ENCODE data around the gene CYP2C9.
A peak's percentile ranks its signal among the peaks of the same experiment; 100 is the strongest.
"Not testable (repeated sequence)": the region's sequence is repeated elsewhere in the genome, so short reads cannot be mapped to it uniquely, and the experiment has no call there.

The CYP2C9 gene

DNA sequence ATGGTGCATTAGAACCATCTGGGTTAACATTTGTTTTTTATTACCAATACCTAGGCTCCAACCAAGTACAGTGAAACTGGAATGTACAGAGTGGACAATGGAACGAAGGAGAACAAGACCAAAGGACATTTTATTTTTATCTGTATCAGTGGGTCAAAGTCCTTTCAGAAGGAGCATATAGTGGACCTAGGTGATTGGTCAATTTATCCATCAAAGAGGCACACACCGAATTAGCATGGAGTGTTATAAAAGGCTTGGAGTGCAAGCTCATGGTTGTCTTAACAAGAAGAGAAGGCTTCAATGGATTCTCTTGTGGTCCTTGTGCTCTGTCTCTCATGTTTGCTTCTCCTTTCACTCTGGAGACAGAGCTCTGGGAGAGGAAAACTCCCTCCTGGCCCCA lies at the start of gene CYP2C9:
CYP2C9 (plus strand) TSS at position 276 of the 400 bp plus-strand sequence; CDS start at position 301, 25 bp downstream.
- no peak for DNase-seq

DNA sequence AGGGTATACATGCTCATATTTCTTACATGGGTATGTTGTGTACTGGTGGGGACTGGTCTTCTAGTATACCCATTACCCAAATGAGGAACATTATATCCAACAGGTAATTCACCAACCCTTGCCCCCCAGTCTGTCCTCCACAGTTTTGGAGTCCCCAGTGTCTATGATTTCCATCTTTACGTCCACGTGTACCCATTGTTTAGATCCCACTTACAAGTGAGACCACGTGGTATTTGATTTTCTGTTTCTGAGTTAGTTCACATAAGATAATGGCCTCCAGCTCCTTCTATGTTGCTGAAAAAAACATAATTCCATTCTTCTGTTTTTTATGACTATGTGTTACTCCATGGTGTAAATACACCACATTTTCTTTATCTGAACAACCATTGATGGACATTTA lies 49.3 kb upstream of the CYP2C9 start:
- DNase-seq, result no peak

DNA sequence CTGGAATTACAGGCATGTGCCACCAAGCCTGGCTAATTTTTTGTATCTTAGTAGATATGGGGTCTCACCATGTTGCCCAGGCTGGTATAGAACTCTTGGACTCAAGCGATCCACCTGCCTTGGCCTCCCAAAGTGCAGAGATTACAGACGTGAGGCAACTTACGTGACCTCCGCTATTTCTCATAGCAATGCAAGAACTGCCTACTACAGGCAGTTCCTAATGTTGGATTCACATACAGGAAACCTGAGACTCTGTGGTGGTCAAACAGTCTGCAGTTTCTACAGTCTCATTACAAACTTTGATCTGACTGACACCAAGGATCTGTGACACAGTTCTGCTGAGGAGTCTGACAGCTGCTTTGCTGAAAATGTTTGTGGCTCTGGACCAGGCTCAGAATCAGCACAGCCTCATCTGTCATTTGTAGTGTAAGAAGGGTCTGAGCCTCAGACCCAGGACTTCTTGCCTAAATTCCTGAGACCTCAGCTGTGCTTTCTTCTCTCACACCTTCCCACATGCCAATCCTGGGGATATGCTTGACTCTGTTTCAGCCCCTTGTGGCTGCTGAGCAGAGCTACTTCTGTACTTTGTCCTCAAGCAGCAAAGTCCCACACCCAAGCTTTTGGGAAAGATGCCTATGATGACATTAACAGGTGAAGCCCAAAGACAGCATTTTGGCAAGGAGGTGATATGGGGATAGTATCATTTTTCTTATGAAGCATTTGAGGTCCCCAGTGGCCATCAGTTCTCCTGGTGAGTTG lies 48.0 kb upstream of the CYP2C9 start:
- DNase-seq, result no peak

DNA sequence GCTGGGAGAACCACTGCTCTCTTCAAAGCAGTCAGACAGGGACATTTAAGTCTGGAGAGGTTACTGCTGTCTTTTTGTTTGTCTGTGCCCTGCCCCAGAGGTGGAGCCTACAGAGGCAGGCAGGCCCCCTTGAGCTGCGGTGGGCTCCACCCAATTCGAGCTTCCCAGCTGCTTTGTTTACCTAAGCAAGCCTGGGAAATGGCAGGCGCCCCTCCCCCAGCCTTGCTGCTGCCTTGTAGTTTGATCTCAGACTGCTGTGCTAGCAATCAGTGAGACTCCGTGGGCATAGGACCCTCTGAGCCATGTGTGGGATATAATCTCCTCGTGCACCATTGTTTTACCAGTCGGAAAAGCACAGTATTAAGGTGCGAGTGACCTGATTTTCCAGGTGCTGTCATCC lies 40.0 kb upstream of the CYP2C9 start:
- not testable (repeated sequence) for DNase-seq

DNA sequence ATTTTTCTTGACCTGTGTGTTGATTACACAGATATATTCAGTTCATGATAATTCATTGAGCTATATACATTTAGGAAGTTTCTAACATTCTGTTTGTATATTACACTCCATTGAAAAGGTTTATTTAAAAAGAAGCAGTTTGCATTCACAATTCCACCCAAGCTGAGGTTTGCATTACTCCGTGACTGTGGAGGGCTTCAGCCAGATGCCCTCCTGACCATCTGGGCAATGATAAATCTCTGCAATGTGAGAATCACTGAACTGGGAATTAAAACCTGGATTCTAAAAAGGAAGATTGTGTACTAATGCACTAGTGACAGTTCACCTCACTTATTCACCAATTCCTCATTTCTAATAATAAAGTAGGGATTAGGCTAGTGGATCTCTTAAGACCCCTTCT lies 36.4 kb upstream of the CYP2C9 start:
- DNase-seq, result no peak

DNA sequence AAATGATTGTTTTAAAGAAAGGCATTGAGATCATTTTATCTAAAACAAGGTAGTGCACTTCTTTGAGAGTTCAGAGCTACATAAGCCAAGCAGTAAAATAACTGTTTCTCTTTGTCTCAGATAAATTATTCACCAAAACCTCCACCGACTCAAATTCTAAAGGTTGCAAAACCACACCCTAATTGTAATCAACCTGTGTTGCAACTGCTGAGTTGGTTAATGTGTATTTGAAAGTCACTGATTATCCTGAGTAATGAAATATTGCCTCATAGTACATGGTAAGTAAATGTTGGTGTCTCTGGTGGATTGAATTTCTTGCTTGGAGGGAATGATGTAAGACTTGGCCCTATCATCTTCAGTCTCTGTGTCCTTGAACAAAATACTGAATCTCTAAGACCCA lies 35.9 kb upstream of the CYP2C9 start:
- DNase-seq, result no peak

DNA sequence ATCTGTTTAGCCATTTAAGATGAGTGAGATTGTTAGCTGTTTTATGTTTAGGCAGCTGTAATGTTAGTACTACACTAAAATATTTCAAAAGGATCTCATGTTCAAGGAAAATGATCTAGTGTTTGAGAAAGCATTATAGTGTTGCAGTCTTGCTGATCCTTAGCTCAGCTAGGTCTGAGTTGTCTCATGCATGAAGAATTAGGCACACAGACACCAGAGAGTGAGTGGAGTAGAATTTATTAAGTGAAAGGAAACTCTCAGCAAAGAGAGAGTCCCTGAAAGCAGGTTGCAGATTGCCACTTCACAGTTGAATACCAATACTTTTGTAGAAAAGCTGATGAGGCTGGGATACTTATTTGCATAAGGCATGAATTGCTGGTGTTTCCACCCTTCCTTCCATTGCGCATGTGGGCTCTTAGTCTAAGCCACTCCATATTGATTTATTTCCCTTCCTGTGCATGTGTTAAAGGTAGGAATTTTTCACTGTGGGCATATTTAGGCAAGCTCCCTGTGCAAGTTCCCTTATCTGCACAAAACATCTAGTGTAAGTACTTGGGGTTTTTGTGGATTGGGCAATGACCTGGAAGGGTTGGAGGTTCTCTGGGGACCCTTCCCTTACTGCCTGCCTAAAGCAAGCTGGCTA lies 33.8 kb upstream of the CYP2C9 start:
- not testable (repeated sequence) for DNase-seq

DNA sequence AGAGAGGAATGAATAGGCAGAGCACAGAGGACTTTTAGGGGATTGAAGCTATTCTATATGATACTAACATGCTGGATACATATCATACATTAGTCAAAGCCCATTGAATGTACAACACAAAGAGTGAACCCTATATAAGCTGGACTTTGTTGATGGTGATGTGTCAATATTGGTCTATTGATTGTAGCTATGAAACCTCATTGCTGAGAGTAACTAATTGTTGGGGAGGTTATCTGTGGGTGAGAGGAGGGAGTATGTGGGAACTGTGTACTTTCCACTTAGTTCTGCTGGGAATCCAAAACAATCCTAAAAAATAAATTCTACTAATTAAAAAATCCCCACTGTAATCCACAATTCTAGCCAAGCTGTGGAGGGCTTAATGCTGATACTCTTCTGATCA lies 22.0 kb upstream of the CYP2C9 start:
- no peak for DNase-seq

DNA sequence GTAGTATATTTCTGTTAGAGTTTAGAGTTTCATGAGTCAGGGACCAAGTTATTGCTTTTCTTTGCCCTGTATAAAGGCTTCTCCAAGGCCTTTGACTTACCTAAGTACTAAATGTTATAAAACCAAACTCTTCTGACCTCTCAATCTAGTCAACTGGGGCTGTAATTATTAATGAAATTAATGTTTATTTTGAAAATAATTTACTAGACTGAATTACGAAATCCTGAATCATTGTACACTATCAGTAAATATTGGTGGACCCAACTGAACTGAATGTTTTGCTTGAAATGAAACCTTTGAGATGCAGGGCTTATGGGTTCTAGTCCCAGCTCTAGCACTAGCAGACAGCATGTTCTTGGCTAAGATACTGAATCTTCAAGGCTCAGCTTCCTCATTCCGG lies 1.7 kb upstream of the CYP2C9 start:
- no peak for DNase-seq

DNA sequence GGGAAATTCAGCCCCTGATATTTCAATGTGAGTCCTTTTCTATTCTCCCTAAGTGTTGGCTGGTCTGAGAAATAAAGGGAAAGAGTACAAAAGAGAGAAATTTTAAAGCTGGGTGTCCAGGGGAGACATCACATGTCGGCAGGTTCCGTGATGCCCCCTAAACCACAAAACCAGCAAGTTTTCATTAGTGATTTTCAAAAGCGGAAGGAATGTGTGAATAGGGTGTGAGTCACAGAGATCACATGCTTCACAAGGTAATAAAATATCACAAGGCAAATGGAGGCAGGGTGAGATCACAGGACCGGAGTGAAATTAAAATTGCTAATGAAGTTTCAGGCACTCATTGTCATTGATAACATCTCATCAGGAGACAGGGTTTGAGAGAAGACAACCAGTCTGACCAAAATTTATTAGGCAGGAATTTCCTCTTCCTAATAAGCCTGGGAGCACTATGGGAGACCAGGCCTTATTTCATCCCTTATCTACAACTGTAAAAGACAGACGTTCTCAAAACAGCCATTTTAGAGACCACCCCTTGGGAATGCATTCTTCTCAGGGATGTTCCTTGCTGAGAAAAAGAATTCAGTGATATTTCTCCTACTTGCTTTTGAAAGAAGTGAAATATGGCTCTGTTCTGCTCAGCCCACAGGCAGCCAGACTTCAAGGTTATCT lies 5.1 kb downstream of the CYP2C9 start:
- not testable (repeated sequence) for DNase-seq

DNA sequence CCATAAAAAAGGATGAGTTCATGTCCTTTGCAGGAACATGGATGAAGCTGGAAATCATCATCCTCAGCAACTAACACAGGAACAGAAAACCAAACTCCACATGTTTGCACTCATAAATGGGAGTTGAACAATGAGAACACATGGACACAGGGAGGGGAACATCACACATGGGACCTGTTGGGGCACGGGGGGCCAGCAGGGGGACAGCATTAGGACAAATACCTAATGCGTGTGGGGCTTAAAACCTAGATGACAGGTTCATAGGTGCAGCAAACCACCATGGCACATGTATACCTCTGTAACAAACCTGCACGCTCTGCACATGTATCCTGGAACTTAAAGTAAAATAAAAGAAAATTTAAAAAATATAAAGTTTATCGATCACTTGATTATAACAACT lies 7.7 kb downstream of the CYP2C9 start:
- DNase-seq, result not testable (repeated sequence)

DNA sequence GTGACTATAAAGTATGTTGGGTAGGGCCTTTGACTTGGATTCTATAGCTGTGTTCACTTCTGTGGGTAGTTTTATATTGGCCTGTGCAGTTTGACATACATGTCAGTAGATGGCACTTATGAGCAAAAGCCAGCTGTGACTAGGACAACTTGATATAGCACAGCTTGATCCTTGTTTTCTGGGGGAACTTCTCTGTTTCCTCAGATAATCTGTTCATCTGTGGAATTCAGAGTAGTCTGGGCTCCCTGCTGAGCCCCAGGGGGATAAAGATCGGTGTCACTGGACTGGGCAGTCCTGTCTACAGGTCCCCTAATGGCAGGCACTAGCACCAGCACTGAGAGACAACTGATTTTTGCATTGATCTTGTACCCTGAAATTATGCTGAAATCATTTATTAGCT lies 25.4 kb downstream of the CYP2C9 start:
- peak; percentile 5 for DNase-seq

DNA sequence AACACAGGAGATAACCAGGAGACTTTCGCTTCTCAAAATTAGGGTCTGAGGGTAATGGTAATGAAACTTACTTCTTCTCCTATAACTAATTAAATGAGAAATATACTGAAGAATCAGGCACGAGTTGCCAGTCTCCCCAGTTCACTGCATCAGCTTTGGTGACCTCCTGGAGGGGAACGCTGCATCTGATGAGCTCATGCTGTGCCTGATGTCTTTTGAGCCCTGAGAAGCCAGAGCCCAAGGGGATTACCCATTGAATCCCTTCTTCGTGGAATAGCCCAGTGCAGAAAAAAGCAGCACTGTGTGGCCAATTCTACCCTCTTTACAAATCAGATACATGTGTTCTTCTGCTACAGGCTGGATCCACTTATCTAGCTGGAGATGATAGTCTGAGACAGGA lies 45.1 kb downstream of the CYP2C9 start:
- DNase-seq, result no peak

DNA sequence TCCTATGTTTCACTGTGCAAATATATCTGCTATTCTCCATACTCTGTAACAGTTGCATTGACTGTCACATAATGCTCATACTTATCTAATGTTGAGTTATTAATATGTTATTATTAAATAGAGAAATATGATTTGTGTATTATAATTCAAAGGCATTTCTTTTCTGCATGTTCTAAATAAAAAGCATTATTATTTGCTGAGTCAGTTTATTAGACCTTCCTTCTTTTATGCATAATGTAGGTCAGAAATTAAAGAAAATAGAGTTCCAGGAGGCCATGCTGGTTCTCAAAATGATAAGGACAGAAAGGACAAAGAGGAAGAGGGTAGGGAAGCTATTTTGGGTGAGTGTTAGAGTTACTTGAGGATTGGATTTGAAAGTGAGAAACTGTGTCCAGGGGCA lies 50.7 kb downstream of the CYP2C9 start:
- no peak for DNase-seq

DNA sequence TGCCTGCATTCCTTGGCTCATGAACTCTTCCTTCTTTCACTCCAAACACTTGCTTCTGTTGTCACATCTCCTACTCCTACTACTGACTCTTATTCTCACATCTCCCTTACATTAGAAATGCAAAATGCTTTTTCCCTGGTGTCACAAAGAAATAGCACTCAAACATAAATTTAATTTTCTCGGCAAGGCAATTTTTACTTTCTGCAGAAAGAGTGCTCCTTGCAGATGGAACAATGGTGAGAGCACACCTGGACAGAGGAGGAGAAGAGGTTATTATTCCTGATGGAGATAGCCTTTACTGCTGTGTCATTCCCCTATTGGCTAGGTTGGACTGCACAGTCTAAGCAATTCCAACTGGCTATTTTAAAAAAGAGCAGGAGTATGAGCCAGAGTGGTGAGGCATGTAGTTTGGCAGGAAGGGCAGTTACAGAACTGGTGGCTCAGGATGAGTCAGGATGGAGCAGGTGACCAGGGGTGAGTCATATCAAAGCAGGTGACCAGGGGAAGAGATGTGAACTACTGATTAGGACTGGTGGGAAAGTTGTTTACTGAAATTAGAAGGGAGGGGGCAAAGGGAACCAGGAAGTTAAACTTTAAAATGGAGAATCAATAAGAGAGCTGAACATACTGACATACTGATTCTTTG lies 52.9 kb downstream of the CYP2C9 start:
- no peak for DNase-seq

DNA sequence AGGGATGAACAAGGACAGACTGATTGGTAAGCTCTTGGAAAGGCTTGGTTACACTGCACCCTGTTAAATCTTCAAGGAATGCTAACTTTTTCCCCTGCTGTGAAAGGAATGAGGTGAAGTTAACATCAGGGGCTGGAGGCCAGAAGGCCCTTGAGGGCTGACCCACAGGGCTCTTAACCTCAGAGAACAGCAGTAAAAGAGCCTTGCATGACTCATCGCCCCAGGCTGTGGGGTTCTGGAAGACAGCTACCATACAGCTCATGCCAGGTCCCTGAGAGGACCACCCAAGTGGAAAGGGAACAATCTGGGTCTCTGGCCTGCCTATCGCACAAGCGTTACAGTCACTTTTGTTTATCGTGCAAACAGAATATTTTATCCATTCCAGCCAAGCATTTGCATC lies 54.4 kb downstream of the CYP2C9 start:
- DNase-seq, result no peak

DNA sequence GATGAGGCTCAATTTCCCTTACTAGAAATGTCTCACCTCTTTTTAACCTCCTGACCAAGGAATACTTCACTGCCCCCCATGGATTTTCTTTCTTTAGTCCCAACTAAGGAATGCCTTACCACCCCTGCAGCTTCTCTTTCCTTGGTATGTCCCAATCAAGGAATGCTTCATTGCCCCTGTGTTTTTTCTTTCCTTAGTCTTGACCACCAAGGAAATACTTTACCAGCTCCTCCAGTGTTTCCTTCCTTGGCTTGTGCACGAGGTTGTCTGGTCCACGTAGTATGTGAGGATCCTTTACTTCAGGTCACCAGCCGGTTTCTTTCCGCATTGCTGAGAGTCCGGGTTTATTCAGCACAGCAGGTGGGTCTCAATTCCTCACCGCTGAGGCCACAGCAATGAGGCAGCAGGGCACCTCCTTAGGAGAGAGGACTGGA lies 59.3 kb downstream of the CYP2C9 start:
- no peak for DNase-seq

DNA sequence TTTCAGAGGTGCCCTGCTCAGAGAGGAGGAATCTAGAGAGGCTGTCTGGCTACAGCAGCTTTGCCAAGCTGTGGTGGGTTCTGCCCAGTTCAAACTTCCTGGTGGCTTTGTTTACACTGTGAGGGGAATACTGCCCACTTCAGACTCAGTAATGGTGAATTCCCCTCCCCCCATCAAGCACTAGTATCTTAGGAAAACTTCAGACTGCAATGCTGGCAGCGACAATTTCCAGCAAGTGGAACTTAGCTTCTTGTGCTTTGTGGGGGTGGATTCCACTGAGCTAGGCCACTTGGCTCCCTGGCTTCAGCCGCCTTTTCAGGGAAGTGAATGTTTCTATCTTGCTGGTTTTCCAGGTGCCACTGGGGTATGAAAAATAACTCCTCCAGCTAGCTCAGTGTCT lies 88.0 kb downstream of the CYP2C9 start:
- no peak for DNase-seq

DNA sequence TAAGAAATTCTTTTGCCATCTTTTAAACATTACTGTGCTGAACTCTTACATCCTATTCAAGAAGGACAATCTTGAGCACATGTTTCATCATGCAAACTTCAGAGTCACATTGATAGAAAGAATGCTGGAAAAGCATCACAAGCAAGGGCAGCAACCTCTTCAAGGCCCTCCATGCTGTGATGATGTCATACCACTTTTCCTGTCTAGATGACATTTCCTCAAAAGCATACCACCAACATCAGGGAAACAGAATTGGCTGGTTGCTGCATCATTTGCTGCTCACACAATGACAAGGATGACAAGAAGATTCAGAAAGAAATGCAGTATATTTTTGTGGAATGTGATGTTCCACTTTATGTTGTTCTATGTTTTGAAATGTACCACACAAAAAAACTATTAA lies 93.2 kb downstream of the CYP2C9 start:
- DNase-seq, result no peak

DNA sequence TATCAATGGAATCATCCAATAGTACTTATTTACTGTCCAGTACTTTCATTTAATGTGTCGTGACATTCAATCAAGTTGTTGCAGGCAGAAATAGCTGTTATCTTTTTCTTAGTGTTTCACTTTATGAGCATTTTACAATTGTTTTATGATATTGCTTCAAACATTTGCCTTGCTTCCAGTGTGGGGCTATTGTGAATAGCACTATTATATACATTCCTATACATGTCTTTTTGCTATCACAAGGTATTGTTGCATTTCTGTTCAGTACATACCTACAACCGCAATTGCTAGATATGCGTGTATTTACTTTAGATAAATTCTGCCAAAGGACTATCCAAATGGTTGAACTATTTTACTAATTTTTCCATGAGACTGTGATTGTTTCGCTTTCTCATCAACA lies 95.9 kb downstream of the CYP2C9 start:
- DNase-seq, result no peak

DNA sequence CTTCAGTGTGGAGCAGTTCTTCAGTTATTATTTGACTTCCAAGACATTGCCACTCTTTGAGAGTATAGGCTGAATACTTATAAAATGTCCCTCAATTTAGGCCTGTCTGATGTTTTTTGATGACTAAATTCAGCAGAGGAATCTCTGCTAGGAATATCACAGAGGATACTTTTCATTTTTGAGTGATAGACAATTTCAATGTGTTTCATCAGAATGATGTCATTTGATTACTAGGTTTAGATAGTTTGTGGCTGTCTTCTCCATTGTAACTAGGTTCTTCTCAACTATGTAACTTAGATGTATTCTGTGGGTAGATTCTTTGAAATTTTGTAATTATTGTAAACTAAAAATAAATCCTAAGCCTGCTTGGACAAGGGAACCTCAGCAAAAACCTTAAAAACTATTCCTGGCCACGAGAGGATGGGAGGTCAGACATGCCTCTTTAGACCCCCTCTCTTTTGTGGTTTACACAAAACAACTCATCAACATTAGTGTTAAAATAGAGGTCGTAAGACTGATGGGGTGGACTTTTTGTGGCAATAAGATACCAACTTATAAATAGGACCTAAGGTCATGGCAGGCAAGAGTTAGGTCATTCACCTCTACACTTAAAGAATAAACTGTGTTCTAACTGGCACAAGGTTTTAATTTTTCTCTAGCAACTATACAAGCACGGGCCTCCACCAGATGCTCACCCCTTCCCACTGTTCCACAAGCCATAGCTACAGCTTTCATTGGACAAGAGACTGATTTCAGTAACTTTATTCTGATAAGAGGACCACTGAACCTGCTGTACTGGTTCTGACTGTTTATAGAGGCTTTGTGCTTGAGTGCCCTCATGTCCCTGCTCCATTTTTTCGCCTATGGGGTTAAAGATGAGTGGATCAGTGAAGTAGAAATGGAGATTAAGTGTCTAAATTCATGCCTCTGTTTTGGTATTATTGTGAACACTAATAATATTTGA lies 97.2 kb downstream of the CYP2C9 start:
- DNase-seq, result no peak

DNA sequence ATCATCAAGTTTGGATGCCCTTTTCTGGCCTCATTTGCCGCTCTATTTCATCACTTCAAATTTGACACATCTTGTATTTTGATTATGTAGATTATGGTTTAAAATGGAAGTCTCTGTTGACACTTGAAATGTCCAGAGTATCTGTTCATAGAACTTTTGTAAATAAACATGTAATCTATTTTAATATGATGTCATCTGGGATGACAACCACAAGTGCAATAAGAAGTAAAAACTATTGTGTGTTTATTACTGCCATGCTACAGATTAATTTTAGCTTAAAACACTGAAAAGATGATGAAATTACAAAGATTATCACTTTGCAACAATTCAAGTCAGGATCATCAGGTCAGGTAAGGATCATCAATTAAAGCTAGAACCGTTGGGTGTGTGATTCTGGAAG lies 100.8 kb downstream of the CYP2C9 start:
- no peak for DNase-seq

All from NCI-H1048 (cell line).